Posterior vena cava (tissue), 2 donors: ENCODE measurements around the gene LHCGR. TPM values are rescaled to one million over a fixed set of nuclear protein-coding genes. Genes with fewer than 3 reads are reported as not detected.
"Not testable (repeated sequence)": the region's sequence is repeated elsewhere in the genome, so short reads cannot be mapped to it uniquely, and the experiment has no call there.

Experiments
- DNase-seq: peaks from one replicate; pipeline ENCODE4 v3.0.0-alpha.2; 2020; ENCODE audit warnings: low spot score
- intact Hi-C, 2 donors: fragments of 100-400 bp; cut with DNase I; formaldehyde crosslinking; loops; one replicate each; pipeline versions ENCODE4 v1.14.1 to v1.14.2; 2022 to 2023
- total RNA-seq, 2 donors: library from RNA; stranded (reverse); fragmentation: NEBNext Ultra II Directional; extraction: Animal tissue kit (Norgen Biotek cat#: 25700); gene quantifications; one replicate each; pipeline ENCODE4 v1.2.1, GENCODE V29; 2021
- donor health status: DM: yes; HTN: yes; CAD: no.
- donor health status: DM: yes; HTN: yes; CAD: no.

LHCGR gene
- total RNA-seq, 2 donors from 2014 or later = 0.37 TPM; not detected in 1

GRCh38 chr2:48715042-48715899 lies 40.3 kb downstream of the LHCGR start:
- intact Hi-C loops = no loop called here
- no peak for DNase-seq

GRCh38 chr2:48714245-48714644 lies 41.3 kb downstream of the LHCGR start:
- intact Hi-C loops = no loop called here
- DNase-seq = no peak

GRCh38 chr2:48713647-48714046 lies 41.9 kb downstream of the LHCGR start:
- no peak for DNase-seq
- intact Hi-C loops = no loop called here

- intact Hi-C loops = no loop called here
- no peak for DNase-seq
These were observed 43.4 kb downstream of the LHCGR start for GRCh38 chr2:48712151-48712550.

GRCh38 chr2:48711343-48711742 lies 44.2 kb downstream of the LHCGR start:
- no peak for DNase-seq
- intact Hi-C loops = no loop called here

- intact Hi-C loops = no loop called here
- no peak for DNase-seq
These were observed 46.2 kb downstream of the LHCGR start for GRCh38 chr2:48709096-48710034.

- intact Hi-C loops = no loop called here
- DNase-seq = no peak
These were observed 48.1 kb downstream of the LHCGR start for GRCh38 chr2:48707466-48707865.

GRCh38 chr2:48703621-48704020 lies 51.9 kb downstream of the LHCGR start:
- intact Hi-C loops = not testable (repeated sequence)

GRCh38 chr2:48699348-48699930 lies 56.1 kb downstream of the LHCGR start:
- no peak for DNase-seq
- intact Hi-C loops = loop anchor here in 1 of 2 donors (5.0 kb wide), 1 partner anchor 1748 kb away; no protein-coding TSS in a partner anchor

More at GRCh38 chr2:48703621-48704020, 51.9 kb downstream of the LHCGR start:
- DNase-seq = not testable (repeated sequence)

- no peak for DNase-seq
- intact Hi-C loops = loop anchor here in 1 of 2 donors (5.0 kb wide), 1 partner anchor 1750 kb away; no protein-coding TSS in a partner anchor
These were observed 58.6 kb downstream of the LHCGR start for GRCh38 chr2:48696881-48697280.

GRCh38 chr2:48695991-48696390 lies 59.5 kb downstream of the LHCGR start:
- no peak for DNase-seq
- intact Hi-C loops = loop anchor here in 1 of 2 donors (5.0 kb wide), 1 partner anchor 1751 kb away; no protein-coding TSS in a partner anchor

GRCh38 chr2:48694149-48694548 lies 61.4 kb downstream of the LHCGR start:
- intact Hi-C loops = no loop called here
- DNase-seq = no peak

- intact Hi-C loops = no loop called here
These were observed 61.9 kb downstream of the LHCGR start for GRCh38 chr2:48693645-48694044.

GRCh38 chr2:48693066-48693465 lies 62.5 kb downstream of the LHCGR start:
- intact Hi-C loops = no loop called here
- no peak for DNase-seq

More at GRCh38 chr2:48693645-48694044, 61.9 kb downstream of the LHCGR start:
- DNase-seq = no peak

GRCh38 chr2:48691935-48692691 lies 63.4 kb downstream of the LHCGR start:
- intact Hi-C loops = no loop called here
- no peak for DNase-seq

- intact Hi-C loops = no loop called here
- no peak for DNase-seq
These were observed 70.4 kb downstream of the LHCGR start for GRCh38 chr2:48685126-48685525.

GRCh38 chr2:48677450-48677849 lies 78.1 kb downstream of the LHCGR start:
- no peak for DNase-seq

GRCh38 chr2:48674933-48675332 lies 80.6 kb downstream of the LHCGR start:
- DNase-seq = no peak
- intact Hi-C loops = no loop called here

More at GRCh38 chr2:48677450-48677849, 78.1 kb downstream of the LHCGR start:
- intact Hi-C loops = no loop called here

GRCh38 chr2:48673581-48673980 lies 81.9 kb downstream of the LHCGR start:
- intact Hi-C loops = no loop called here
- no peak for DNase-seq
